ENCODE data around the gene TSPEAR. TPM values are rescaled to one million over a fixed set of nuclear protein-coding genes. Genes with fewer than 3 reads are reported as not detected.

TSPEAR gene
- total RNA-seq, 2 experiments from 2014 or later: not detected

DNA sequence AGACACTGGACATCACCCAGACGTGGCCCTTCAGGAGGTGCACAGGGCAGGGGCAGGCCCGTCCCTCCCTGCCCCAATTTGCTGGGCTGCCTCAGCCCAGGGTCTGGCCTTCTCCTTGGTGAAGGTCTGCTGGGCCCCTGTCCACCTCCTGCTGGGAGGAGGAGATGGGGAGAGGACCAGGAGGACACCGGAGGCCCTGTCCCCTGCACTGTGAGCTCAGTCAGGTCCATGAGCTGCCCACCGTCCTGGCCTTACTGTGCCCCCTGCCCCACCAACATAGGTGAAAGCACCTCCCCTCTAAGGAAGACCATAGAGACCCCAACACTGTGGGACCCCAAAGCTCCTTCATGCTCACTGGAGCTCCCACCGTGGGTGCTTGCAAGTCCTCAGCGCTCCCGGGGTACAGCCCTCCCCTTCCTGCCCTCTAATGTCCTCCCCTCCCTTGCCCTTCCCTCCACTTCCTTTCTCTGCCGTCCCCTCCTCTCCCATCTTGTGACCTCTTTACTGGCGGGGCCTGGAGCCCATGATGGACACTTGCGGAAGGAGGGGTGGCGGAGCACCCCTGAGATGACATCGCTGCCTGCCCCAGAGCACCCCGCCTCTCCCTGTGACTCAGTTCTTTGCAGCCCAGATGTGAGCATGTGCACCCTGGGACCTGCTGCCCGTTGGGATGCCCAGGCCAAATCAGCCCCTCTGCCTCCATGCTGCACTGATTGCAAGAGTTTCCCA is 251.5 kb downstream of the TSPEAR start:
- H3K9me3 Mint-ChIP-seq: no peaks in the 10 kb centered on the region
- no peaks in the 10 kb centered on the region for H3K36me3 Mint-ChIP-seq
- H3K27ac Mint-ChIP-seq: no peak overlapping the region
- H3K4me3 Mint-ChIP-seq: no peak overlapping the region
- H3K4me1 Mint-ChIP-seq: no peaks in the 10 kb centered on the region
- no peak for DNase-seq
- H3K27me3 Mint-ChIP-seq: no peaks in the 10 kb centered on the region

DNA sequence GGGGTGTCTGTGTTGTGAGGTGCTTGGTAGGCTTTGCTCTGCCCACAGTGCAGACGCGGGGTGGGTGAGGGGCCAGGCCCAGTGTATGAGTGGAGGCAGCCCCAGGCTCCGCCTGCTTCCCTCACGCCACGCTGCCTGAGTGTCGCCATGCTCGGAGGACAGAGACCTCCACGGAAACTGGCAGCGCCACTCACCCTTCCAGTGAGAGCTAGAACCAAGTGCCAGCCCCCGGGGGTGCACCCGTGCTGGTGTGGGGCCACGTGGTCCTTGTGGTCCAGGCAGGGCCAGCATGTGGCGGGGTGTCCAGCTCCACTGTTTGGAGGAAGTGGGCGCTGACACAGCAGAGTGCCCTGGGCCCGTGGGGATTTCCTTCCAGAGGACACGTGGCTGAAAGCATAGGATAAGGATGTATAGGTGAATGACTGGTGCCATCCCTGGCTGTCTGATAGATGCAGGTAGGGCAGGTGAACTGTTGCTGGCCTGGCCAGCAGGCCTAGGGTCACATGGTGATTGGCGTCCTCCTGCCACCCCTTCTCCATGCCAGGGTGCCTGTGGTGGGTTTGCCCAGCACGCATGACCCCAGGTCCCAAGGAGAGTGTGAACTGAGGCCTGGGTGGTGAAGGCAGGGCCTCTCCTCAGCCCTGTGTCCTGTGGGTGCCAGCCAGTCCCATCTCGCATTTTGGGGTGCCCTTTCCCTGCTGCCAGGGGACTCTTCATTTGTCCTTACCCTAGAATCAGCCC is 252.2 kb downstream of the TSPEAR start:
- Mint-ChIP-seq H3K27me3 (peaks cover 3% of the 10 kb centered on the region), H3K9me3 (no peaks in the 10 kb centered on the region), H3K27ac (no peak overlapping the region), H3K4me3 (no peak overlapping the region), H3K36me3 (no peaks in the 10 kb centered on the region), H3K4me1 (no peaks in the 10 kb centered on the region)
- DNase-seq: no peak

DNA sequence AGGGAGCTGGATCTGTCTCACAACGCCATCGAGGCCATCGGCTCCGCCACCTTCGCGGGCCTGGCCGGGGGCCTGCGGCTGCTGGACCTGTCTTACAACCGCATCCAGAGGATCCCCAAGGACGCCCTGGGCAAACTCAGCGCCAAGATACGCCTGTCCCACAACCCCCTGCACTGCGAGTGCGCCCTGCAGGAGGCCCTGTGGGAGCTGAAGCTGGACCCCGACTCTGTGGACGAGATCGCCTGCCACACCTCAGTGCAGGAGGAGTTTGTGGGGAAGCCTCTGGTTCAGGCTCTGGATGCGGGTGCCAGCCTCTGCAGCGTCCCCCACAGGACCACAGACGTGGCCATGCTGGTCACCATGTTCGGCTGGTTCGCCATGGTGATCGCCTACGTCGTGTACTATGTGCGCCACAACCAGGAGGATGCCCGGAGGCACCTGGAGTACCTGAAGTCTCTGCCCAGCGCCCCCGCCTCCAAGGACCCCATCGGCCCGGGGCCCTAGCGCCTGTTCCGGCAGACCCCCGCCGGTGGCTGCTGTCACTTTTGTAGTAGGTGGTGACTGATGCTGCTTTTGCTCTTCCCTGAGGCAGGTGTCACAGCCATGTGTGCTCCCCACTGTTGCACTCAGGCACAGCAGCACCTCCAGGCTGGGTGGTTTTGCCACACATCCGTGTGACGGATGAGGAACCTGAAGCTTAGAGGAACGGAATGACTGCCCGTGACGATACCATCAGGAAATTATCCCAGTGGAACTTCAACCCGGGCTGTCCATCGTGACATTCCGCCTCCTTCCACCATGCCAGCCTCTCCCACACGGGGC is 254.2 kb downstream of the TSPEAR start:
- peaks cover 18% of the 10 kb centered on the region for H3K27me3 Mint-ChIP-seq
- no peaks in the 10 kb centered on the region for H3K9me3 Mint-ChIP-seq
- no peak for DNase-seq
- no peak overlapping the region for H3K4me3 Mint-ChIP-seq
- H3K36me3 Mint-ChIP-seq: no peaks in the 10 kb centered on the region
- H3K4me1 Mint-ChIP-seq: no peaks in the 10 kb centered on the region
- no peak overlapping the region for H3K27ac Mint-ChIP-seq

DNA sequence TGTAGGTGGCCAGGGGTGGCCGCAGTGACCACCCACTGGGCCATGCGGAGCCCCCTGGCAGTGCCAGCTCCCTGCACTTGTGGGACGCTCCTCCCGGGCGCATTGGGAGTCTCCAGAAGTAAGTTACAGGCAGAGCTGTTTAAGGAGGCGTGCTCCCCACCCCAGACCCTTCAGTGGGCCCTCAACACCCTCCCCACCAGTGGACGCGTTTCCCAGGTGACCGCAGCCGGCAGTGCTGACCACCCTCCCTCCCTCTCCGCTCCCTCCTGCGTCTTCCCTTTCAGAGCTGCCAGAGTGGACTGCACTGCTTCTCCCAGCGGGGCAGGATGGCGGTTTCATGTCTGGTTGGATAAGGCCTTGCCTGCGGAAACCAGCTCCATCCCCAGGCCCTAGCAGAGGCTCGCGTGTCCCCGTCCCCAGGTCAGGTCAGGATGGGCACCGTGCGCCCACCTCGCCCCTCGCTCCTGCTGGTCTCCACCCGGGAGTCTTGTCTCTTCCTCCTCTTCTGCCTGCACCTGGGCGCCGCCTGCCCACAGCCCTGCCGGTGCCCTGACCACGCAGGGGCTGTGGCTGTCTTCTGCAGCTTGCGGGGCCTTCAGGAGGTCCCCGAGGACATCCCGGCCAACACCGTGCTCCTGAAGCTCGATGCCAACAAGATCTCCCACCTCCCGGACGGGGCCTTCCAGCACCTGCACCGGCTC is 255.0 kb downstream of the TSPEAR start:
- no peaks in the 10 kb centered on the region for H3K9me3 Mint-ChIP-seq
- H3K36me3 Mint-ChIP-seq: no peaks in the 10 kb centered on the region
- peak overlapping the region; percentile 59 for H3K4me3 Mint-ChIP-seq
- DNase-seq: no peak
- peaks cover 18% of the 10 kb centered on the region for H3K27me3 Mint-ChIP-seq
- H3K4me1 Mint-ChIP-seq: no peaks in the 10 kb centered on the region
- no peak overlapping the region for H3K27ac Mint-ChIP-seq

DNA sequence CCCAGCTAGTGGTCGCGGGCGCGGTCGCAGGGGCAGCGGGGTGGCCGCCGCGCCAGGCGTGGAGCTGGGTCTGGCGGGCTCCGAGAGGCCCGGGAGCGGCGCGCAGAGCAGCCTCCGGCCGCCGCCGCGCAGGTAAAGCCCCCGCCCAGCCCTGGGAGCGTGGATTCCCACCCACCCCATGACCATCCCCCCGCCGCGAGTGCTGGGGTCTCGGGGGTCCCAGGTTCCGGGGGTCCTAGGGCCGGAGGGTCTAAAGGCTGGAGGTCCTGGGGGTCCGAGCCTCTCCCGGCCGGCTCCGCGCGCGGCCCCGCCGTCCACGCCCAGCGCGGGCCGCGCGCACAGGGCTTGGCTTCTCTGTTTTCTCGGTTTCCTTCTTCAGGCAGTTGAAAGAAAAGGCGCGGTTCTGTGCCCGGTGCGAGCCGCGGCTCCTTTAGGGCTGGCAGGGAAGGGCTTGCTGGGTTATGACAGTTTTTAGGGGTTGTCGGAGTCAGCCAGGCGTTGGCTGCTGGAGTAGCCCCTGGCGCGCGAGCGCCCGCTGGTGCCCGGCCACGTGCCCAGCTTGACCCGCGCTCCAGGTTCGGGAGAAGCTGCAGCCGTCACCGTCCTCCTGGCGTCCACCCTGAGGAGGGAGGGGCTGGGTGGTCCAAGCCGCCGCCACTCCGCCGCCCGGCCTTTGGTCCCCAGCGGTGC is 255.7 kb downstream of the TSPEAR start:
- peaks cover 22% of the 10 kb centered on the region for H3K27me3 Mint-ChIP-seq
- H3K4me3 Mint-ChIP-seq: peak overlapping the region; percentile 71
- H3K36me3 Mint-ChIP-seq: no peaks in the 10 kb centered on the region
- H3K4me1 Mint-ChIP-seq: no peaks in the 10 kb centered on the region
- H3K27ac Mint-ChIP-seq: no peak overlapping the region
- peak; percentile 51 for DNase-seq
- no peaks in the 10 kb centered on the region for H3K9me3 Mint-ChIP-seq

DNA sequence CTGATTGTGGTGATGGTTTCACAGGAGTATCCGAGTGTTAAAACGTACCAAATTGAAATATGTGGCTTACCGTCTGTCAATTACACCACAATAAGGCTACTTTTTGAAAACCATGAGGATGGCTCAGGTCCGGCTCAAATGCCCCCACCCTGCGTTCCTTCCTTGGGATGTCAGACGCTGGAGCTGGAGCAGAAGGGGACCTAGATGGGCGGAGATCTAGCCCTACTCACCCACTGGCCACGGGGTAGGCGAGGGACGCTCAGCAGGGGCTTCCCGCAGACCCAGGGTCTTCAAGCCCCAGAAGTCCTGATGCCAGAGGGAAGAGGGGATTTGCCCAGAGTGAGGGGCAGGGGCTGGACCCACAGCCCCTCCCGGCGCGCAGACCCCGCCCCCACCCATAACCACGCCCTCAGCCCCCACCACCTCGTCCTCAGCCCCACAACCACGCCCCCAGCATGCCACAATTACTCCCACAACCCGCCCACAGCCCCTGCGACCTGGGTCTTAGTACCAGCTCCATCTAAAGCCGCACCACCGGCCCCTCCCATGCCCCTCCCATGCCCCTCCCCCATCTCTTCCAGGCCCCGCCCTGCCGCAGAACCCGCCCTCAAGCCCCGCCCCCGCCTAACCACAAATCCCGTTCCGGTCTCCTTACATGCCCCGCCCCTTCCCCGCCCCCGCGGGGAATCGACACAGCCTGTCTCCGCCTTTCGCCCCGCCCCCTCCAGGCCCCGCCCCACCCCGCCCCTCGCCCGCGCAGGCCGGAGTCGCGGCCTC is 256.4 kb downstream of the TSPEAR start, which contains the start of gene LRRC3:
LRRC3 (plus strand) TSS at position 764 of the 777 bp plus-strand sequence. CDS start 1,135 bp downstream, outside the sequence.
- peak within 1 kb of the TSS; percentile 71 for H3K4me3 Mint-ChIP-seq
- DNase-seq: peak; percentile 80
- H3K27me3 Mint-ChIP-seq: peaks cover 24% of the 10 kb centered on the region
- H3K9me3 Mint-ChIP-seq: no peaks in the 10 kb centered on the region
- no peak within 1 kb of the TSS for H3K27ac Mint-ChIP-seq
- no peaks in the 10 kb centered on the region for H3K36me3 Mint-ChIP-seq
- H3K4me1 Mint-ChIP-seq: no peaks in the 10 kb centered on the region

DNA sequence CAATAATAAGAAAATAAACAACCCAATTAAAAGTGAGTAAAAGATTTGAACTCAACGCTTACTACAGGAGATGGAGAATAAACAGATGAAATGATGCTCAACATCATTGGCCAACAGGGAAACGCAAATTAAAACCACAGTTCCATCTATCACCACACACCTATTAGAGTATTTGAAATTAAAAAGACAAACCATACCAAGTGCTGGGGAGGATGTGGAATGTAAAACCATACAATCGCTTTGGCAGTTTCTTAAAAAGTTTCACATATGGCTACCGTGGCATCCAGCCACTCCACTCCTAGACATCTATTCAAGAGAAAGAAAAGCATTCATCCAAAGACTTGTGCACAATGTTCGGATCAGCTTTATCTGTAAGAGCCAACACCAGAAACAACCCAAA is 257.3 kb downstream of the TSPEAR start:
- no peaks in the 10 kb centered on the region for H3K4me1 Mint-ChIP-seq
- H3K27me3 Mint-ChIP-seq: peaks cover 27% of the 10 kb centered on the region
- no peak overlapping the region for H3K27ac Mint-ChIP-seq
- H3K9me3 Mint-ChIP-seq: no peaks in the 10 kb centered on the region
- no peaks in the 10 kb centered on the region for H3K36me3 Mint-ChIP-seq
- DNase-seq: no peak
- H3K4me3 Mint-ChIP-seq: no peak overlapping the region

DNA sequence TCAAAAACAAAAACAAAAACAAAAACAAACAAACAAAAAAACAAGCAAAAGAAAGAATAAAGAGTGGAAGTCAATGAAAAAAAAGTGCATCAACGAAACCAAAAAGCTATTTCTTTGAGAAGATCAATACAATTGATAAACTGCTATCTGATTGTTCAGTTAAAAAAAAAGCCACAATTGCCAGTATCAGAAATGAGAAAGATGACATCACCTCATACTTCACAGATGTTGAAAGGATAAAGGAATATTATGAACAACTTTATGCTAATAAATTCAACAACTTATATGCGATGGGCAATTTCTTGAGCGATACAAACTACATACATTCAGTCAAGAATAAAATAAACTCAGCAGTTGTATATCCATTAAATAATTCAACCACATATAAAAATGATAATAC is 258.3 kb downstream of the TSPEAR start:
- H3K4me3 Mint-ChIP-seq: no peak overlapping the region
- DNase-seq: no peak
- H3K27ac Mint-ChIP-seq: no peak overlapping the region
- no peaks in the 10 kb centered on the region for H3K9me3 Mint-ChIP-seq
- no peaks in the 10 kb centered on the region for H3K36me3 Mint-ChIP-seq
- H3K27me3 Mint-ChIP-seq: peaks cover 31% of the 10 kb centered on the region
- H3K4me1 Mint-ChIP-seq: no peaks in the 10 kb centered on the region

DNA sequence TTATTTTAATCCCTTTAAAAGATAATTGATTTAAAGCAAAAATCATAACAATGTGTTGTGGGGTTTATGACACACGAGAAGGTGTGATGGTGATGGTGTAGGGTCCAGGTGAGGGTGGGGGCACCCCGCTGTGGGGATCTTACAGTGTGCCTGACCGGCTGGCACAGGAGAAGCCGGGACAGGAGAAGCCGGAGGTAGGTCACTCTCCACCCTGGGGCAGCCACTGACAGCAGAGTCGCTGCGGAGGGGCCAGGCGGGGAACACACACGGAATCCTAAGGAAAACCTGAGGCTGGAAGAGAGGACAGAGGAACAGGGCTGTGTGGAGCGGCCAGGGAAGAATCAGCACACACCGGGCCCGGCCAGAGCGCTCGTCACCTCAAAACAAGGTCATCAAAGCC is 260.4 kb downstream of the TSPEAR start:
- H3K9me3 Mint-ChIP-seq: no peaks in the 10 kb centered on the region
- H3K27me3 Mint-ChIP-seq: peaks cover 37% of the 10 kb centered on the region
- DNase-seq: no peak
- no peak overlapping the region for H3K4me3 Mint-ChIP-seq
- H3K4me1 Mint-ChIP-seq: no peaks in the 10 kb centered on the region
- no peaks in the 10 kb centered on the region for H3K36me3 Mint-ChIP-seq
- no peak overlapping the region for H3K27ac Mint-ChIP-seq

DNA sequence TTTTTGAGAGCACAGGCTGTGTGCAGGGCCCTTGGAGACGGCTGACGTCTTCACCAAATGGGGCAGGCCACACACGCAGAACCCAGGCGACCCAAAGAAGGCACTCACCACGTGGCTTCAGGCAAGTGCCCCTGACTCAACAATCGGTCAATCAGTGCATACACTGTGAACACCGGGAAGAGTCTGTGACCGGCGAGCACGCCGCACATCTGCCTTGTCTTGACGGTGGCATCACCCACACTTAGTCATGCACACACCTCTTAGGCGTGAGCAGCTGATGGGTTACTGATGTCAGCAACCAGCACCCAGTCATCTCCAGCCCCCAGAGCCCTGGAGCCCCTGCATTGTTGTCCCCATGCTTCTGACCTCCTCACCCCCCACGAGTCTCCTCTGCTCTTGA is 261.0 kb downstream of the TSPEAR start:
- Mint-ChIP-seq H3K4me1 (no peaks in the 10 kb centered on the region), H3K4me3 (no peak overlapping the region), H3K27me3 (peaks cover 37% of the 10 kb centered on the region), H3K36me3 (no peaks in the 10 kb centered on the region), H3K27ac (no peak overlapping the region), H3K9me3 (no peaks in the 10 kb centered on the region)
- DNase-seq: no peak

DNA sequence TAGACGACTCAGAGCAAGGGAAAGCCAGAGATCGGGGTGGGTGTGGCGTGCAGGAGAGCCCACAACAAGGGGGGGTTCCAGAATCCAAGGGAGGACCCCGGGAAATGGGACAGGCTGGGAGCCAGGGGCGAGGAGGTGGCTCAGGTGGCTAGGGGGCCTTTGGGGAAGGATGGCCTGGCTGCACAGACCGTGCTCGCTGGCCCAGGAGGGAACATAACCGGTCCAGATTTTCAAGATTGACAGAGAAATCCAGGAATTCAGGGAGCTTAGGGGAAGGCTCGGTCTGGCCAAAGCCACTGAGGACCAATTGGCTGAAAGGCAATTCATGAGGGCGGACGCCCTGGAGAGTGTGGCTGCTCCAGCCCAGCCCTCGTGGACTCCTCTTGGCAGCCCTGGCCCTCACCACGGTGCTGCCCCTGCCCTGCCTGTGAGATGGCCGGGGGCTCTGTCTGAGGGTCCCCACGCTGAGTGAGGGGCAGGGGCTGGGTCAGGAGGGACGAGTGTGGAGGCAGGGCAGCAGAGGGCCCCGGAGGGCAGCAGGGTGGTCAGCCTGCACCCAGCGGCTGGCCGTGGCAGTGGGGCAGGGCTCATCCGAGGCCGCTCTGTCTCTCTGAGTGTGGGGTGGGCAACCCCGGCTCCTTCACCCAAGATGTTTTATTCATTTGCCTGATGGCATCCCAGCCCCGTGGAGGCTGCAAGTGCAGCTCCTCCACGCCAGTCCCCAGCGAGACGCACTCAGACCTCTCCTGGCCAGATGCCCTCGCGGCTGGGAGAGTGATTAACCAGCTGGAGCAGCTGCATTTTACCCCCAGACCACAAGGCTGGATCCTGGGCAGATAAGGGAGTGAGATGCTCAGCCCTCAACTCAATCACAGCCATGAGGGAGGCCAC is 261.7 kb downstream of the TSPEAR start:
- no peaks in the 10 kb centered on the region for H3K36me3 Mint-ChIP-seq
- H3K9me3 Mint-ChIP-seq: no peaks in the 10 kb centered on the region
- peaks cover 37% of the 10 kb centered on the region for H3K27me3 Mint-ChIP-seq
- no peak for DNase-seq
- H3K4me3 Mint-ChIP-seq: no peak overlapping the region
- H3K4me1 Mint-ChIP-seq: no peaks in the 10 kb centered on the region
- H3K27ac Mint-ChIP-seq: no peak overlapping the region

DNA sequence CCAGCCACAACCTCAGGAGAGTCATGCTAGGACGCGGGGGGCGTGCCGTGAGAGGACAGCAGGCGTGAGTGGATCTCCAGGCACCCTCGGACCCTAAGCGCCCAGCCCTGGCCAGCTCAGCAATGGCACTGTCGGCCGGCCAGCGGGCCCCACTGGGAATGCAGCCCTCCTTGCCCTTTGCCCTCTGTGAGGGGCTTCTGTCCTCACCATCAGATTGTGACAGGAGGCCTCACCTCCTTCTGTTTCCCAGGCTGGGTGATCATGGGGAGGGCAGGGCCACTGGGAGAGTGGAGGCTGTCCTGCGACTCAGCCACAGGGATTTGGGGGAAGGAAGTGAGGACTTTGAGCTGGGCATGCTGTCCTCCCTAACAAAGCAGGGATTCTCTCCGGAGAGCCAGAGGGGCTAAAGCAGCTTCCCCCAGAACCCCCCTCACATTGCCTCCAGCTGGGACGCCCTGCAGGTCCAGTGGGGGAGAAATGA is 262.7 kb downstream of the TSPEAR start:
- no peaks in the 10 kb centered on the region for H3K9me3 Mint-ChIP-seq
- H3K4me3 Mint-ChIP-seq: no peak overlapping the region
- H3K27ac Mint-ChIP-seq: no peak overlapping the region
- DNase-seq: no peak
- H3K36me3 Mint-ChIP-seq: no peaks in the 10 kb centered on the region
- H3K4me1 Mint-ChIP-seq: no peaks in the 10 kb centered on the region
- H3K27me3 Mint-ChIP-seq: peaks cover 30% of the 10 kb centered on the region
